ENCODE data around the gene SF3A2.

GRCh38 chr19:2233601-2234280 lies 2.9 kb upstream of the SF3A2 start:
- TF ChIP-seq, protein P1, sequence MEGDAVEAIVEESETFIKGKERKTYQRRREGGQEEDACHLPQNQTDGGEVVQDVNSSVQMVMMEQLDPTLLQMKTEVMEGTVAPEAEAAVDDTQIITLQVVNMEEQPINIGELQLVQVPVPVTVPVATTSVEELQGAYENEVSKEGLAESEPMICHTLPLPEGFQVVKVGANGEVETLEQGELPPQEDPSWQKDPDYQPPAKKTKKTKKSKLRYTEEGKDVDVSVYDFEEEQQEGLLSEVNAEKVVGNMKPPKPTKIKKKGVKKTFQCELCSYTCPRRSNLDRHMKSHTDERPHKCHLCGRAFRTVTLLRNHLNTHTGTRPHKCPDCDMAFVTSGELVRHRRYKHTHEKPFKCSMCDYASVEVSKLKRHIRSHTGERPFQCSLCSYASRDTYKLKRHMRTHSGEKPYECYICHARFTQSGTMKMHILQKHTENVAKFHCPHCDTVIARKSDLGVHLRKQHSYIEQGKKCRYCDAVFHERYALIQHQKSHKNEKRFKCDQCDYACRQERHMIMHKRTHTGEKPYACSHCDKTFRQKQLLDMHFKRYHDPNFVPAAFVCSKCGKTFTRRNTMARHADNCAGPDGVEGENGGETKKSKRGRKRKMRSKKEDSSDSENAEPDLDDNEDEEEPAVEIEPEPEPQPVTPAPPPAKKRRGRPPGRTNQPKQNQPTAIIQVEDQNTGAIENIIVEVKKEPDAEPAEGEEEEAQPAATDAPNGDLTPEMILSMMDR (IDR thresholded peaks at IDR 0.05), result no peak
- TF ChIP-seq POLR2A (IDR thresholded peaks at IDR 0.05), result no peak
